Measurements from ENCODE around the gene ALDH2. TPM values are rescaled to one million over a fixed set of nuclear protein-coding genes. Genes with fewer than 3 reads are reported as not detected.

ALDH2 gene
- total RNA-seq, 1 donor from 2014 or later: 41.6 TPM

DNA sequence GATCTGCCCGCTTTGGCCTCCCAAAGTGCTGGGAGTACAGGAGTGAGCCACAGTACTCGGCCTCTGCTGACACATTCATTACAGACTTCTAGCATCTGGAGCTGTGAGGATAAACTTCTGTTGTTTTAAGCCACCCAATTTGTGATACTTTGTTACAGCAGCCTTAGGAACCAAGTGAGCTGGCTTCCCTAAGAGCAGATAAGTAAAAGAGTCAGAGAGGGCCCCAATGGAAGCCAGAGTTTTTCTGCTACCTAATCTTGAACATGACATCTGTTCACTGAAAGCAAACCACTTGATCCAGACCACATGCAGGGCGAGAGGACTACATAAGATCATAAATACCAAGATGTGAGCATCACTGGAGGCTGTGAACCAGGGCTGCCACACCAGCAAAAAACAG lies 71.6 kb downstream of the ALDH2 start:
- no peak overlapping the region for H3K4me3 Mint-ChIP-seq
- no peaks in the 10 kb centered on the region for H3K9me3 Mint-ChIP-seq
- peaks cover 13% of the 10 kb centered on the region for H3K36me3 Mint-ChIP-seq
- DNase-seq (ENCODE audit: low spot score in 2 of 2, unreplicated experiment in 2 of 2): no peak
- H3K4me1 Mint-ChIP-seq: peaks cover 25% of the 10 kb centered on the region
- TF ChIP-seq, protein P1, sequence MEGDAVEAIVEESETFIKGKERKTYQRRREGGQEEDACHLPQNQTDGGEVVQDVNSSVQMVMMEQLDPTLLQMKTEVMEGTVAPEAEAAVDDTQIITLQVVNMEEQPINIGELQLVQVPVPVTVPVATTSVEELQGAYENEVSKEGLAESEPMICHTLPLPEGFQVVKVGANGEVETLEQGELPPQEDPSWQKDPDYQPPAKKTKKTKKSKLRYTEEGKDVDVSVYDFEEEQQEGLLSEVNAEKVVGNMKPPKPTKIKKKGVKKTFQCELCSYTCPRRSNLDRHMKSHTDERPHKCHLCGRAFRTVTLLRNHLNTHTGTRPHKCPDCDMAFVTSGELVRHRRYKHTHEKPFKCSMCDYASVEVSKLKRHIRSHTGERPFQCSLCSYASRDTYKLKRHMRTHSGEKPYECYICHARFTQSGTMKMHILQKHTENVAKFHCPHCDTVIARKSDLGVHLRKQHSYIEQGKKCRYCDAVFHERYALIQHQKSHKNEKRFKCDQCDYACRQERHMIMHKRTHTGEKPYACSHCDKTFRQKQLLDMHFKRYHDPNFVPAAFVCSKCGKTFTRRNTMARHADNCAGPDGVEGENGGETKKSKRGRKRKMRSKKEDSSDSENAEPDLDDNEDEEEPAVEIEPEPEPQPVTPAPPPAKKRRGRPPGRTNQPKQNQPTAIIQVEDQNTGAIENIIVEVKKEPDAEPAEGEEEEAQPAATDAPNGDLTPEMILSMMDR (IDR thresholded peaks at IDR 0.05; ENCODE audit: unreplicated experiment): no peak
- H3K27me3 Mint-ChIP-seq (ENCODE audit: low read depth): peaks cover 2% of the 10 kb centered on the region
- no peak overlapping the region for H3K27ac Mint-ChIP-seq

DNA sequence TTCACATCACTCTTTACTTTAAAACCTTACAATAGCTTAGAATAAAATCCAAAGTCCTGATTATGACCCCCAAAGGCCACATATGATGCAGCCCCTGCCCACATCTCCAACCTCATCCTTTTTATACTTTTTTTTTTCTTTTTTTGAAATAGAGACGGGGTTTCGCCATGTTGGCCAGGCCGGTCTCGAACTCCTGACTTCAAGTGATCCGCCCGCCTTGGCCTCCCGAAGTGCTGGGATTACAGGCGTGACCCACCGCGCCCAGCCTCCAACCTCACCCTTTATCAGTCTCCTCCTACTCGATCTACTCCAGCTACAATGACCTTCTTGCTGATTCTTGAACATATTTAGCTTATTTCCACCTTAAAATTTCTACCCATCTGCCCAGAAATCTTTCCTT lies 74.1 kb downstream of the ALDH2 start:
- TF ChIP-seq, protein P1 (IDR thresholded peaks at IDR 0.05; ENCODE audit: unreplicated experiment): no peak
- peak overlapping the region; percentile 96 for H3K4me3 Mint-ChIP-seq
- H3K36me3 Mint-ChIP-seq: peaks cover 19% of the 10 kb centered on the region
- no peaks in the 10 kb centered on the region for H3K27me3 Mint-ChIP-seq (ENCODE audit: low read depth)
- H3K4me1 Mint-ChIP-seq: peaks cover 38% of the 10 kb centered on the region
- H3K9me3 Mint-ChIP-seq: no peaks in the 10 kb centered on the region
- H3K27ac Mint-ChIP-seq: peak overlapping the region; percentile 99
- DNase-seq (ENCODE audit: low spot score in 2 of 2, unreplicated experiment in 2 of 2): no peak

DNA sequence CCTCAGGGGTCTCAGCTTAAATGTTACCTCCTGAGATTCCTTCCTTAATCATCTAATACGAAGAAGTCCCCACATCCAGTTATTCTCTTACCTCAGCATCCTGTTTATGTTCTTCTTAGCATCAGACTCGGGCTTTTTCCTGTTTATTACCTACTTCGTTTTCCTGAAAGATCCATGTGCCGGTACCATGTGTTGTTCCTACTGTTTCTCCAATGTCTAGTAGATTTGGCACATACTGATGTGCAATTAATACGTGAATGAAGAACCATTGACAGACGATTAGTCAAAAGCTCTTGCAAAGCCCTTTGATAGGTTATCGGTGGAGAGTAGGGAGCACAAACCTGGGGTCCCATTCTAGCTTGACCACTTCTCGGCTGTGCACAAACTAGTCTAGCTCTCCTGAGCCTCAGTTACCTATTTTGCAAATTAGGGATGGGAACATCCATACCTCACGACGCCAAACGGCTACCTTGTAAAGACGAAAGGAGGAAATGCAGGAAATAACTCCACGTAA lies 74.6 kb downstream of the ALDH2 start:
- Mint-ChIP-seq H3K4me3 (peak overlapping the region; percentile 96), H3K27ac (peak overlapping the region; percentile 99), H3K36me3 (peaks cover 22% of the 10 kb centered on the region), H3K27me3 (ENCODE audit: low read depth) (no peaks in the 10 kb centered on the region), H3K9me3 (no peaks in the 10 kb centered on the region), H3K4me1 (peaks cover 41% of the 10 kb centered on the region)
- TF ChIP-seq, protein P1 (IDR thresholded peaks at IDR 0.05; ENCODE audit: unreplicated experiment): no peak
- no peak for DNase-seq (ENCODE audit: low spot score in 2 of 2, unreplicated experiment in 2 of 2)

DNA sequence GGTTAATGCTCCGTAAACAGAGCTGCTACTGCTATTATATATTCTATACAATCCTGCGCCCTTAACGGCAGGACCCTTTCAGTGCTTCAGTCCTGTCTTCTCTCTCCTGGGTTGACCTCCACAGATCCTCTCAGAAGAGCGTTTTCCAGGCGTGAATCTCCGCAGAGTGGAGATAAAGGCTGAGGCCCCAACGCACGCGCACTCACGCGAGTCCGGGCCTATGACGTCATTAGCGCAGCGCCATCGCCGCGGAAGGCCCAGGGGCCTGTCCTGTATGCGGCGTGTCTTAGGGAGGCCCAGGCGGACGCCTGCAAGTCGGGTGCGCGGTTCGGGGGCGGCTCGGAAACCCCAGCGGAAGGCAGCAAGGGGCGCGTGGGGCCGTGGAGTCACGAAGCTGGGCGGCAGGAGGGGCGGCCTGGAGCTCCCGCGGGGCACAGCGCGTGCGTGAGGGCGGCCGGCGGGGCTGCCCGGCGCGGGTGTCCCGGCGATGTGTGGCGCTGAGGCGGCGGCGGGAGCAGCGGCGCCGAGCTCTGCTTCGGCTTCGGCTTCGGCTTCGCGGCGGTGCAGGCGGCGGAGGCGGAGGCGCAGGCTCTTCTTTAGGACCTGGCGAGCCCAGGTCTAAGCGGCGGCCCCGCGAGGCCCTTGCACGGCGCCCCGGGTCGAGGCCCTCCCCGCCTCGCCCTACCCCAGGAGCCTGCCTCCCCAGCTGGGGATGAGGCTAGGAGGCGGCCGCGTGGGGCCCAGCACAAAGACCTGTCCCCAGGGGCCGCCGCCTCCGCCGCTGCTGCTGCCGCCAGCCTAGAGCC lies 75.2 kb downstream of the ALDH2 start, which contains the start of gene MAPKAPK5:
Gene MAPKAPK5 (plus strand): TSS at position 479 of the 806 bp plus-strand sequence. CDS start 506 bp downstream, outside the sequence.
- H3K27ac Mint-ChIP-seq: peak within 1 kb of the TSS; percentile 99
- peaks cover 41% of the 10 kb centered on the region for H3K4me1 Mint-ChIP-seq
- H3K27me3 Mint-ChIP-seq (ENCODE audit: low read depth): no peaks in the 10 kb centered on the region
- H3K9me3 Mint-ChIP-seq: no peaks in the 10 kb centered on the region
- H3K36me3 Mint-ChIP-seq: peaks cover 22% of the 10 kb centered on the region
- peak within 1 kb of the TSS; percentile 96 for H3K4me3 Mint-ChIP-seq
- peak; percentile 84 to 98 for DNase-seq (ENCODE audit: low spot score in 2 of 2, unreplicated experiment in 2 of 2)
- TF ChIP-seq, protein P1 (IDR thresholded peaks at IDR 0.05; ENCODE audit: unreplicated experiment): no peak

DNA sequence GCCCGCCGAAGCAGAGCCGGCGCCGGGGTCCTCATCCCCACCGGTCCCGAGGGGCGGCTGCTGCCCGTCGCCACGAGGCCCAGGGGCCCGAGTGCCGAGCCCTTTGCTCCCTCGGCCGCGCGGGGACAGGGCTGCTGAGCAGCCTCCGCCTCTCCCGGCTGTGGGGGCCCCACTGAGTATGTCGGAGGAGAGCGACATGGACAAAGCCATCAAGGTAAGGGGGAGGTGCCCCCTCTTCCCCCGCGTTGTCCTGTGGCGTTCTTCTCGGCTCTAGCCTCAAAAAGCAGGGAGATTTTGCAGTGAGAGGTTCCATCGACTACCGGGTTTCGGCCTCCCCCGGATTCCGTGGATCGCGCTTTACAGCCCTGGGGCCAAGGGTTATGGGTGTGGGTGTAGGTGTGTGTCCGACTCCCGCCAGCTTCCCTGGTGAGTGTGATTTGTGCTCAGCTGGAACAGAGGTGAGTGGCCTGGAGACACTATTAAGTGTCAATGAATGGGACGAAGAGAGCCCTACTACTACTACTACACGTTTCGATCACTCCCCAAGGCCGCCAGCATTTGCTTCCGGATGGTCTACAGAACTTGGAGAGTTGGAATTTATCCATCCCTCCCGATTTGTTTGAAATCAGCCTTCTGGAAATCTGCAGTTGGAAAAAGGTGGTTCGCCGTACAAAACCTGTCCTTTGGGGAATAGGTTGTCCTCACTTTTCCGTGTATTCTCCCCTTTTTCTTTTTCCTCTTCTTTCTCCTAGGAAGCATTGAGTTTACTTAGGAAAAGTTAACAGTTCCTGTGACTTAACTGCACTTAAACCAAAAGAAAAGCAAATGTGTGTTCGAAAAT lies 76.0 kb downstream of the ALDH2 start:
- peak overlapping the region; percentile 98 for H3K27ac Mint-ChIP-seq
- peak overlapping the region; percentile 92 for H3K4me3 Mint-ChIP-seq
- peaks cover 27% of the 10 kb centered on the region for H3K36me3 Mint-ChIP-seq
- peaks cover 3% of the 10 kb centered on the region for H3K9me3 Mint-ChIP-seq
- H3K4me1 Mint-ChIP-seq: peaks cover 41% of the 10 kb centered on the region
- no peaks in the 10 kb centered on the region for H3K27me3 Mint-ChIP-seq (ENCODE audit: low read depth)
- TF ChIP-seq, protein P1 (IDR thresholded peaks at IDR 0.05; ENCODE audit: unreplicated experiment): no peak
- peak in 1 of 2 experiments; percentile 39 for DNase-seq (ENCODE audit: low spot score in 2 of 2, unreplicated experiment in 2 of 2)
